Measurements from ENCODE around the gene SLC10A7. TPM values are rescaled to one million over a fixed set of nuclear protein-coding genes. Genes with fewer than 3 reads are reported as not detected.
A peak's percentile ranks its signal among the peaks of the same experiment; 100 is the strongest.

SLC10A7 gene
- total and polyA plus RNA-seq, 2 donors from 2014 or later: 1.9 to 15.1 TPM

DNA sequence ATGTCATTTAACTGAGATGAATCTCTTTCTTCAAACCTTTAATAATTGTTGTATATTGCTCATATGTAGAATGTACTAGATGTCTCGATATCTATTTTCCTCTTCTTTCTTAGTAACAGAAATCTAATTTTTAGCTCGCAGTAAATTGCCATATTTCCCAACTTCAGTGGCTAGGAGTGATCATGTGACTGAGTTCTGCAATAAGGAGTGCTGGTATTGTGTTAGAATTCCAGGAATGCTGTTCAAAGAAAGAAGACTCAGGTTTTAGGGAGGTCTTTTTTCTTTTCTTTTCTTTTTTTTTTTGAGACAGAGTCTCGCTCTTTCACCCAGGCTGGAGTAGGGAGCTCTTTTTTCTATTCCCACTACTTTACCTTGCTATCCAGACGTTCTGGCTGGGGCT is 81.7 kb downstream of the SLC10A7 start:
- H3K4me1 ChIP-seq (ENCODE audit: control insufficient read depth in 2 of 3, insufficient read depth in 2 of 3, low read depth in 1 of 3, low read length in 3 of 3): no peaks in the 10 kb centered on the region
- no peak for FAIRE-seq

GRCh38 chr4:146439437-146439836 is 82.3 kb downstream of the SLC10A7 start:
- intact Hi-C loops (cut with DNase I): no loop called here
- no peaks in the 10 kb centered on the region for H3K27me3 ChIP-seq (ENCODE audit: control insufficient read depth, insufficient read depth, low read length)
- DNase-seq: no peak
- H3K9ac ChIP-seq (ENCODE audit: low read length in 3 of 3): no peak overlapping the region
- H3K4me1 ChIP-seq (ENCODE audit: control insufficient read depth in 2 of 3, insufficient read depth in 2 of 3, low read depth in 1 of 3, low read length in 3 of 3): no peaks in the 10 kb centered on the region
- no peaks in the 10 kb centered on the region for H3K9me3 ChIP-seq (ENCODE audit: control insufficient read depth in 2 of 3, insufficient read depth in 1 of 3, low read length in 3 of 3)
- TF ChIP-seq CTCF (IDR thresholded peaks at IDR 0.05; ENCODE audit: borderline replicate concordance, extremely low read depth, insufficient read depth): no peak
- H3K4me3 ChIP-seq (ENCODE audit: low read length in 3 of 3): no peak overlapping the region
- no peaks in the 10 kb centered on the region for H3K36me3 ChIP-seq (ENCODE audit: control insufficient read depth in 2 of 3, insufficient read depth in 3 of 3, low read length in 3 of 3)
- FAIRE-seq: no peak
- no peak overlapping the region for H3K27ac ChIP-seq (ENCODE audit: low read depth in 2 of 2, low read length in 2 of 2)

More for the DNA sequence above, 81.7 kb downstream of the SLC10A7 start:
- no peak overlapping the region for H3K9ac ChIP-seq (ENCODE audit: low read length in 3 of 3)
- no peaks in the 10 kb centered on the region for H3K27me3 ChIP-seq (ENCODE audit: control insufficient read depth, insufficient read depth, low read length)
- H3K4me3 ChIP-seq (ENCODE audit: low read length in 3 of 3): no peak overlapping the region
- H3K27ac ChIP-seq (ENCODE audit: low read depth in 2 of 2, low read length in 2 of 2): no peak overlapping the region
- intact Hi-C loops (cut with DNase I): no loop called here
- no peak for DNase-seq
- no peaks in the 10 kb centered on the region for H3K9me3 ChIP-seq (ENCODE audit: control insufficient read depth in 2 of 3, insufficient read depth in 1 of 3, low read length in 3 of 3)
- no peaks in the 10 kb centered on the region for H3K36me3 ChIP-seq (ENCODE audit: control insufficient read depth in 2 of 3, insufficient read depth in 3 of 3, low read length in 3 of 3)
- no peak for TF ChIP-seq CTCF (IDR thresholded peaks at IDR 0.05; ENCODE audit: borderline replicate concordance, extremely low read depth, insufficient read depth)

DNA sequence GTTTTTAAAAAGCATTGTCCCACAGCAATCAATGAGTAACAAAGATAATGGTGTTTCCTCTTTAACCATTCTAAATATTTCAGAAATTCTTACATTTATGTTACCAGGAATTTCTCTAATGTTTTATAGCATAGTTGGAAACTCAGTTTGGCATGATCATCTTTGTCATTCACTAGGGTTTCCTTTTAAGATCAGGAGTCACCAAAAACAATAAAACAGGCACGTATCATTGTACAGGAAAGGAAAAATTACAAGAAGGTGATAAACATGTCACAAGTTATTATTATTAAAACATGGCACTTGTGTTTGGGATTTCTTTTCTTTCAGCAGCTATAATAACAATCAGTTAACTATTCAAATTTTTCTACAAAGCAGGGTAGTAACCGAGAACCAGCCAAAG is 84.0 kb downstream of the SLC10A7 start:
- H3K4me1 ChIP-seq (ENCODE audit: control insufficient read depth in 2 of 3, insufficient read depth in 2 of 3, low read depth in 1 of 3, low read length in 3 of 3): no peaks in the 10 kb centered on the region
- no peaks in the 10 kb centered on the region for H3K36me3 ChIP-seq (ENCODE audit: control insufficient read depth in 2 of 3, insufficient read depth in 3 of 3, low read length in 3 of 3)
- H3K9me3 ChIP-seq (ENCODE audit: control insufficient read depth in 2 of 3, insufficient read depth in 1 of 3, low read length in 3 of 3): no peaks in the 10 kb centered on the region
- peak overlapping the region in 1 of 3 donors; percentile 0 for H3K4me3 ChIP-seq (ENCODE audit: low read length in 3 of 3)
- DNase-seq (no peak), FAIRE-seq (no peak)
- no peaks in the 10 kb centered on the region for H3K27me3 ChIP-seq (ENCODE audit: control insufficient read depth, insufficient read depth, low read length)
- H3K27ac ChIP-seq (ENCODE audit: low read depth in 2 of 2, low read length in 2 of 2): no peak overlapping the region
- TF ChIP-seq CTCF (IDR thresholded peaks at IDR 0.05; ENCODE audit: borderline replicate concordance, extremely low read depth, insufficient read depth): no peak
- H3K9ac ChIP-seq (ENCODE audit: low read length in 3 of 3): no peak overlapping the region
- intact Hi-C loops (cut with DNase I): no loop called here
